GF-D8 (cell line): ENCODE data around the gene RALGAPA2.

Experiments
- DNase-seq: peaks from one replicate; lab custom pipeline; 2025; lab: John Stamatoyannopoulos, UW

RALGAPA2 gene

DNA sequence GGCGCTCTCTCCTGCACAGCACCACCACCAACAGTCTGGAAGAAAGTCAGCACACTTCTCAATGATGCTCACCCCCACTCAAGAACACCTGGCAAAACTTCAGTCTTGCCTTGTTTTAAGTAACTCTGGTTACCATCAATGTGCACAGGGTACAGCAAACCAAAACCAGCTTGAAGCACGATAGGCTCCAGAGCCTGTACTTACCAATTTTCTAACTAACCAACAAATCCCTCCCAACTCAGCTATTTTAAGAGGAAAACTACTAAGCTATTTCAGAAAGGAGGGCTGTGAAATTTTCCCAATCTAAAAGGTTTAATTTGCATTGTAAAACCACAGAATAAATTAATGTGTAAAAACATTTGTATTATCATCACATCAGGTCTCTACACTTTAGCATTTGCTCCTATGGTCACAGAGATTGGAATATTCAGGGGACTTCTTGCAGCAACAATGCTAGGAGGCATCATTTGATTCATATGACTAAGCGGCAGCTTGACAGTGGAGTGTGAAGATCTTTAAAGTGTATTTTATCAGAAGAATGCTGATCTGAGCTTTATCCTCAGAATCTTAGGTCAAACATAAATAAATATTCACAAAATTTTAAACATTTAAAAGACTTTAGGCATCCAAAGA, 82.8 kb downstream of the RALGAPA2 start:
- DNase-seq = no peak

- no peak for DNase-seq
Observed at GRCh38 chr20:20628314-20628713, 84.1 kb downstream of the RALGAPA2 start.

GRCh38 chr20:20627471-20627870, 85.0 kb downstream of the RALGAPA2 start:
- DNase-seq = no peak

- DNase-seq = no peak
Observed at GRCh38 chr20:20624914-20625313, 87.5 kb downstream of the RALGAPA2 start.

- no peak for DNase-seq
Observed at GRCh38 chr20:20621195-20621594, 91.2 kb downstream of the RALGAPA2 start.

DNA sequence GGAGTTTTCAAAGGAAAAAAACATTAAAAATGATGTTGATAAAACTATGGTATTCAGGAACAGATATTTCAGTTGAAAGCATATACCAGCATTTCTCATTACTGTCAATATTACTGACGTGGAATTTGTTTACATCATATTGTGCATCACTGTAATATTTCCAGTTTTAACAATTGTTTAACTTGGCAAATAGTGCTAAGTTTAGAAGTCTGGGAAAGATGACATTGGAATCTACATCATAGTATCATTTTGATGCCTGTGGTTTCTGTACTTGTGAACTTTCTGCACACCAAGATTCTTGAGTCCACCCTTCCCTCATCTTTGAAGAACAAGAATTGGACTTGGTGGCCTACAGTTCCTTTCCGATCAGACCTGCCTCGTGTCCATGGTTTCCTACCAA, 98.1 kb downstream of the RALGAPA2 start:
- DNase-seq = no peak

GRCh38 chr20:20612251-20612650, 100.2 kb downstream of the RALGAPA2 start:
- DNase-seq = no peak

- no peak for DNase-seq
Observed at GRCh38 chr20:20611167-20611566, 101.3 kb downstream of the RALGAPA2 start.

DNA sequence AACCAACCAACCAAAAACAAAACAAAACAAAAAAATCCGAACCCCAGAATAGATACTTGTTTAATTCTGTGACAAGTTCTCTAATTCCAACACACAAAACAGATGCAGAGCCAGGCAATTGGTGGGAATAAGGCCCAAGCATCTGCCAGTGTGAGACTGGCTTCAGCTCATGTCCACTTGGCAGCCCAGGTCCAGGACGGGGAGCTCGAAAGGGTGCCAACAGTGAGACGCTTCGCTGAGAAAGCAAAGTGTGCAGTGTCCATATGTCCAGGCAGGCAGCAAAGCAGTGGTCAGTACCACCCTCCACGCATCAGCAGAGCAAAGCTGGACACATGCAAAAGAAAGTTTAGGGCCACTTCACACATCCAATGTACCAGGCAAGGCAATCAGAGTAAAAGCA, 102.9 kb downstream of the RALGAPA2 start:
- no peak for DNase-seq

DNA sequence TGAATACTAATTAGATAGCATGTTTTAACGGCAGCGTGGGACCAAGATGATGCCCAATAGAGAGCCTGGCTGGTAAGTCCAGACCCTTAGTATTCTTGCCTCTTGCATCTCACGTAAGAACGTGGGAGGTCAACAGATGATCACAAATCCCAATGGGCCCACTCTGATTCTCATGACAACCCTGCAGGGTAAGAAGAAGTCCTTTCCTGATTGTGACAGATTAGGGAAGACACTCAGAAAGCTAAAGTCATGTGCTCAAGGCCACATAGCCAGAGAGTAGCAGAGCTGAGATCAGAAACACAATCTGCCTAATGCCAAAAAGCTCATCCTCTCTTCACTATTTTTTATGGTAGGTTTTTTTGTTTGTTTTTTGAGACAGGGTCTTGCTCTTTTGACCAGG, 103.8 kb downstream of the RALGAPA2 start:
- DNase-seq = no peak

GRCh38 chr20:20608041-20608440, 104.4 kb downstream of the RALGAPA2 start:
- DNase-seq = peak; percentile 27

DNA sequence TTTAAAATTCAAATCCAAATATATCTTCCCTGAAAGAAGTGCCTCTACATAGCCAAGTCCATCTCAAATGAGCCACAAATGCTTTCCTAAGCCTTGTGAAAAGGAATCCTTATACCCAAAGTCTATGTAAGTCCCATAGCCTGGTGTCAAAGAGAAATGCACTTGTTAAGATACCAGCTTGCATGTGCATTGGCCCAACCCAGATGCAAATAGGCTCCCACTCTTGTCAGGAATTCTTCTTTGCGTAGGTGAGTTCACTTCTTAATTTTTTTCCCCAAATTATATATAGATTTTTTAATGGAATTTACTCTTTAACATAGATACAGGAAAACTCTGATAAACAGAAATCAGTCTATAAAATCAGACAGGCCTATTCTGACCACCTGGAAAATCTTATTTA, 105.6 kb downstream of the RALGAPA2 start:
- DNase-seq = no peak

GRCh38 chr20:20606050-20606449, 106.4 kb downstream of the RALGAPA2 start:
- no peak for DNase-seq

DNA sequence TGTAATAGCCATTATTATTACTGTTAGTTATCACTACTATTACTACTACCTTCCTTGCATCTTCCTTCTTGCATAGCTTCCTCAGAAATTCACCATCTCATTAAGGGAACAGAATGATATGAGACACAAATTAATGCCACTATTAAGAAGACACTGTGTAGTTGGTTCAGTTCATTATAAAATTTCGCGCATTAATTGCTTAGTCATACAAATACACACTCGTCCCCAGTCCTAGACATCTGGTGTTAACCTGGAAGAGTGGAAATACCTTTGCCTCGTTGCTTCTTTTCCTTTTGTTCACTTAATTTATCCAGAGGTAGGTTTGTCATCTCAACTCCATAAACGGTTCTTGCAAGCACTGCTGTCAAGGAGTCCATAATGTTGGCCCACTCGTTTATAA, 107.5 kb downstream of the RALGAPA2 start:
- DNase-seq = no peak

- DNase-seq = no peak
Observed at GRCh38 chr20:20604357-20604756, 108.1 kb downstream of the RALGAPA2 start.

GRCh38 chr20:20603339-20603990, 109.0 kb downstream of the RALGAPA2 start:
- DNase-seq = no peak

- DNase-seq = no peak
Observed at GRCh38 chr20:20597966-20598365, 114.5 kb downstream of the RALGAPA2 start.

- no peak for DNase-seq
Observed at GRCh38 chr20:20594171-20594530, 118.3 kb downstream of the RALGAPA2 start.

- DNase-seq = no peak
Observed at GRCh38 chr20:20593447-20594170, 118.8 kb downstream of the RALGAPA2 start.

DNA sequence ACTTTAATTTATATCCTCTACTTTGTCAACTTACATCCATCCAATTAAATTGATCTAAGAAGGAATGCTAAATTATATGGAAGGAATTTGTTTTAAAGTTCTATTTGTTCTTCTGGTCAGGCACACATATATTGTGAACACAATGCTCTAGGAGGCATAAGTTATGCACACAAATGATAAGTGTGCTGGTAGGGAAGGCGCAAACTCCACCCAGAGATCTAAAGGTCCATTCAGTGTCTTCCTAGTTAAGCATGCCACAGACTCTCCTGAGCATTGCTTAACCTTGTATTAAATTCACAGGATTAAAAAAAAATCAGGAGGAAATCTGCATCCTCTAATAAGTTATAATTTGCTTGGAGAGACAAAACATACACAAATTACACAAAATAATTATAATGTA, 127.3 kb downstream of the RALGAPA2 start:
- no peak for DNase-seq

- no peak for DNase-seq
Observed at GRCh38 chr20:20582734-20583133, 129.7 kb downstream of the RALGAPA2 start.

DNA sequence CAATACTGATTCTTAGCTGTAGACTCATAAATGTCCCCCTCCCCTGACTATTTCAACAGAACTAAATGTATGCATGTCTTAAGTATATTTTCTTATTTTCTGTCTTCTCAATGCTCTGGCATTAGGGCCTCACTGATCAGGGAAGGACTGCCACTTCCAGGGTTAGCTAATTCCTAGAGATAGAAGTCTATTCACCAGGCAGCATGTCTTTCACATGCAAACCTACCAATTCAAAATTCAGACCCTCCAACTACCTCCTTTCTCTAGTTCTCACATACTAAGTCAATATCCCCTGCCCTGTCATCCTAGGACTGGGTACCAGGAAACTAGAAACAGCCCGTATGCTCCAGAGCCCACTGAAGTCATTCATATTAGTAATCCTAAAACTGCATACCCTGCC, 132.3 kb downstream of the RALGAPA2 start:
- no peak for DNase-seq

- no peak for DNase-seq
Observed at GRCh38 chr20:20578838-20579237, 133.6 kb downstream of the RALGAPA2 start.
